C4-2B (cell line): ENCODE results near the gene TBC1D25.
A peak's percentile ranks its signal among the peaks of the same experiment; 100 is the strongest.

Experiments
- H3K27ac ChIP-seq: fragments of 450-650 bp; 2 replicates; pipeline ENCODE4 v1.5.1; 2017
- CTCF ChIP-seq: fragments of 450-650 bp; conservative IDR thresholded peaks from 2 replicates; pipeline ENCODE4 v1.5.1; 2017; ENCODE audit warnings: mild to moderate bottlenecking
- ZFX ChIP-seq: fragments of 450-650 bp; IDR thresholded peaks from 2 replicates; pipeline ENCODE4 v1.6.1; 2017

TBC1D25 gene

DNA sequence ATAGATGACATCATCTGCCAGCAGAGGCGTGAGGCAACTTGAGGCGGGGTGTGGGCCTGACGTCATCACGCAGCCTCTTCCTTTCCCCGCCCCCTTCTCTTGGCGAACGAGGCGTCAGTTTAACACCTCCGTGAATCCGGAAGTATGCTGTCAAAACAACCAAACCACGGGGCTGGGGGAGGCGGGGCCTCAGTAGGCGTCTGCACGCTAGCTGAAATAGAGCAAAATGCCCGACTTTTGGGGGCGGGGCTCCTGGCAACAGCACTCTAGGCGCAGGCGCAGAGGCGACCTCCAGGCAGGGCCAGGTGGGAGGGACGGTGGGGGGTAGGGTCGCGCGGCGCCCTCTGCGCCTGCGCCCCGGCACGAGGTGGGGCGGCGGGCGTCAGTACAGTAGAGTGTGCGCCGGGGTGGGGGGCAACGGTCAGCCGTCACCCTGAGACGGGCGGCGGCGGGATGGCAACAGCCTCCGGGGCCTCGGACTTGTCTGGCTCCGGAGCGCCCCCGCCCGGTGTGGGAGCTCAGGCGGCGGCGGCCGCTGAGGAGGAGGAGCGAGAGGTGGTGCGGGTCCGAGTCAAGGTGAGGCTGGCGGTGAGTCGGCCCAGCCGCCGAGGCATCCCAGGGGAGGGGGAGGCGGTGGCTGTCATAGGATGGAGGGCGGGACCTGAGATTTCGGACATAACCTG is at the start of gene TBC1D25:
TBC1D25 (plus strand) TSS at position 370 of the 683 bp plus-strand sequence; CDS start at position 454, 84 bp downstream.
- no peak for TF ChIP-seq ZFX
- TF ChIP-seq CTCF, result peak; percentile 47
- H3K27ac ChIP-seq, result peak within 1 kb of the TSS; percentile 78

DNA sequence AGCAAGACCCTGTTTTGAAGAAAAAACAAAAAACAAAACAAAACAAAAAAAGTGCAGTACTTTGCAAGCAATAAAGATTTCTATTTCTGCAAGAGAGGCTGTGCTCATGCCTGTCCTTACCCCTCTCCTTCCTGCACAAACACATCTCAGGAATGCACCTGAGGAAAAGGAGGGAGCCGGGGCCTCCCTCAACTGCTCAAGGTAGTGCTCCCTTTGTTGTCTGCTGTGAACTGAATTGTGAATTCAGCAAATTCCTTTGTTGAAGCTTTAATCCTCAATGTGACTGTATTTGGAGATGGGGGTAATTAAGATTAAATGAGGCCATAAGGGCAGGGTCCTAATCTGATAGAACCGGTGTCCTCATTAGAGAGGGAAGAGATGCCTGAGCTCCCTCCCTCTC is 49.6 kb upstream of the TBC1D25 start:
- TF ChIP-seq CTCF (no peak), ZFX (no peak)
- no peak overlapping the region for H3K27ac ChIP-seq

GRCh38 chrX:48490661-48491060 is 48.9 kb upstream of the TBC1D25 start:
- no peak overlapping the region for H3K27ac ChIP-seq

DNA sequence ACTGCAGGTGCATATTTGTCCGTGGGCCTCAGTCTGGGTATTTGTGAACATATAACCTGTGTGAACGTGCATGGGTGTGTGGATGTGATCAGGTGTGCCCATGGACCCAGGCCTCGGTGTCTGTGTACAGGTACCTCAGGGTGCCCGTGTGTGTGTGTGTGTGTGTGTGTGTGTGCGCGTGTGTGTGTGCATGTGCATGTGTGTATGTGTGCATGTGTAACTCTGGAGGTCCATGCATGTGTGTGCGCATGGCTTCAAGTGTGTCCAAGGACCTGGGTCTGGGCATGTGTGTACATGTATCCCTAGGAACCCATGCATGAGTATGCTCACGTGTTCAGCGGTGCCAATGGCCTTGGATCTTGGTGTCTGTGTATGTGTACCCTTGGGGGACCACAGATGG is 47.7 kb upstream of the TBC1D25 start:
- TF ChIP-seq CTCF, result no peak
- TF ChIP-seq ZFX, result no peak
- H3K27ac ChIP-seq, result no peak overlapping the region

More at GRCh38 chrX:48490661-48491060, 48.9 kb upstream of the TBC1D25 start:
- TF ChIP-seq ZFX (no peak), CTCF (no peak)

DNA sequence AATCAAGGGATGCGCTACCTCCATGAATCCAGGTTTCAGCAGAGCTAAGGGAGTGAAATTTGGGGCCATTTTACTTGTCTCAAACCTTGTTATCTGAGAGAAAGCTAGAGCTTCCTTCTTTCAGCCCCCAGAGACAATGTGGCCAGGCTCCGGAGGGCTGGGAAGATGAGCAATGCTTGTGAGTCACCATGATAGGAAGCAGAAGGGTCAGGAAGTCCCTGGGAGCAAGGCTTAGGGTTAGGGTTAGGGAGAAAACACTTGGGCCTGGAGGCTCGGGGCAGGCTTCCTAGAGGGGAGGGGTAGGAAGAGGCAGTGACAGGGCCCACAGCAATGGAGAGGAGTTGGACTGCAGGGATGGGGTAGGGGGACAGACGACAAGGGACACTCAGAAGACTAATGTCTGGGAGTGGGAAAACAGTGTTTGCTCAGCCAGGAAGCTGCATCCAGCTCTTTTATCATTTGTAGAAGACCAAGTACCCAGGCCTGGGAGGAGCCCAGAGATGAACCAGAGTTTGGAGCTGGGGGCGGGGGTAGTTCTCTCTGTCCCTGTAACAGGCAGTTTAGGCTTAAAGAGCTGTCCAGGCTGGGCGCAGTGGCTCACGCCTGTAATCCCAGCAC is 47.1 kb upstream of the TBC1D25 start:
- no peak overlapping the region for H3K27ac ChIP-seq
- no peak for TF ChIP-seq ZFX
- no peak for TF ChIP-seq CTCF

DNA sequence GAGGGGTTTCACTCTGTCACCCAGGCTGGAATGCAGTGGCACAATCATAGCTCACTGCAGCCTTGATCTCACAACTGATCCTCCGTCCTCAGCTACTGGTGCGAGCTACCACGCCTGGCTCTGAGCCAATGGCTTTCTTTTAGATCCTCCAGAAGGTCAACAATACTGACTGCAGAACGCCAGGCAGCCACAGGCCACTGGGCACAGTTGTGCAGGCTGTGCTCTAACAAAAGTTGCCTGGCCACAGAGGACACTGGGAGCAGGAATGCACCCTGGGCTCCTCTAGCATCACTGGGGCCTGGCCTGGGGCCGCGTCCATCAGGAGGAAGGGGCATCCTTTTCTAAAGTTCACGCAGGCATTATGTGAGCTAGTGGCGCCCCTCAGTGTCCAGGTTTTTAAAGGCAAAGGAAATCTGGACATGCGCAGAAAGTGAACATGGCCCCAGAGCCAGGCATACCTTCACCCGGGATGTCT is 45.6 kb upstream of the TBC1D25 start:
- no peak overlapping the region for H3K27ac ChIP-seq
- TF ChIP-seq CTCF (no peak; the same call in 1 of the 2 replicates), ZFX (no peak)

DNA sequence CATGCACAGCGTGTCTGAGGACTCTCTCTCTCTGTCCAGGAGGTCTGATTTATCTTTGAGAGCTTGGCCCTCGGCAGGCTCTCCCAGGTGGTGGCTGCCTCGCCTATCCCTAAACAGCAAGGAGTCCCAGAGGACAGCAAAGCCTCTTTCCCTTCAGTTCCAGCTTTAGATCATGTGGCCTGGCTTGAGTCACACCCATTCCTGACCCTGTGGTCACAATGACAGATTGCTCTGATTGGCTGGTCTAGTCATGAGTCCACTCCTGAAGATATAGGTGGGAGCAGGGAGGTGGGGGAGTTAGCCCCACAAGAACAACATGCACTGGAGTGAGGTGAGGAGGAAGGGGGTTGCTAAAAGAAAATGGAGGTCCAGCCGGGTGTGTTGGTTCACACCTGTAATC is 42.9 kb upstream of the TBC1D25 start:
- TF ChIP-seq CTCF, result no peak
- TF ChIP-seq ZFX, result no peak
- no peak overlapping the region for H3K27ac ChIP-seq
